T-cell (primary cell): Measurements from ENCODE around the gene RPH3AL. TPM values are rescaled to one million over a fixed set of nuclear protein-coding genes. Genes with fewer than 3 reads are reported as not detected.

Experiments used
- ATAC-seq, 4 experiments: fragments of 200-7000 bp in 3 of 4; fragments of 150-1000 bp in 1 of 4; cut with Tn5 transposase; replicated peaks in 1 of 4; 1 replicate in 3 of 4; 2 replicates in 1 of 4; pipeline ENCODE4 v1.10.0; 2021; ENCODE audit warnings: moderate library complexity in 3 of 4, mild to moderate bottlenecking in 2 of 4, moderate number of reproducible peaks in 1 of 4
- CTCF ChIA-PET, 2 donors: fragments of 300-600 bp; sonication (Branson Sonifier 250); formaldehyde crosslinking; loops; one replicate each; lab custom pipeline; 2022; ENCODE audit warnings: antibody characterized with exemption in 2 of 2; lab: Charles Lee
- POLR2A ChIA-PET, 2 donors: fragments of 300-600 bp; sonication (Branson Sonifier 250); formaldehyde crosslinking; loops; one replicate each; lab custom pipeline; 2022; ENCODE audit warnings: antibody characterized with exemption in 2 of 2; lab: Charles Lee
- DNase-seq, 35 experiments: peaks; one replicate each; pipeline versions ENCODE4 v3.0.0 to v3.0.0-alpha.2; 2013 to 2023
- H3K27ac ChIP-seq: one replicate; pipeline ENCODE4 v1.5.1; 2013; ENCODE audit warnings: low read length
- H3K27me3 ChIP-seq, 2 experiments: replicated peaks in 1 of 2; 1 replicate in 1 of 2; 2 replicates in 1 of 2; pipeline versions ENCODE4 v1.6.1 to v1.7.0; 2013; ENCODE audit warnings: low read length in 1 of 2, mixed read lengths in 1 of 2; ENCODE audit not compliant: control insufficient read depth in 2 of 2, insufficient read depth in 2 of 2; ENCODE audit errors: extremely low read depth in 1 of 2
- H3K36me3 ChIP-seq, 2 donors: 1 replicate in 1 of 2; 2 replicates in 1 of 2; pipeline versions ENCODE4 v1.6.1 to v1.7.0; 2013; ENCODE audit warnings: low read length in 1 of 2; ENCODE audit not compliant: control insufficient read depth in 2 of 2, insufficient read depth in 1 of 2; ENCODE audit errors: extremely low read depth in 1 of 2
- H3K4me1 ChIP-seq, 2 experiments: 1 replicate in 1 of 2; 2 replicates in 1 of 2; pipeline versions ENCODE4 v1.6.1 to v1.7.0; 2013; ENCODE audit warnings: low read length in 2 of 2, mixed read lengths in 1 of 2; ENCODE audit not compliant: insufficient read depth in 2 of 2, control insufficient read depth in 1 of 2; ENCODE audit errors: extremely low read depth in 1 of 2
- H3K4me3 ChIP-seq, 2 donors: 1 replicate in 1 of 2; 2 replicates in 1 of 2; pipeline versions ENCODE4 v1.5.1 to v1.7.0; 2013; ENCODE audit warnings: mild to moderate bottlenecking in 2 of 2, low read length in 1 of 2, moderate library complexity in 1 of 2; ENCODE audit not compliant: control insufficient read depth in 1 of 2; ENCODE audit errors: extremely low read depth in 1 of 2
- H3K9me3 ChIP-seq: 2 replicates; pipeline ENCODE4 v1.7.0; 2013
- H3K27ac Mint-ChIP-seq, 2 donors: one replicate each; pipeline ENCODE4 v1.8.0; 2020 to 2021; ENCODE audit warnings: mild to moderate bottlenecking in 2 of 2, mixed read lengths in 2 of 2
- H3K27me3 Mint-ChIP-seq, 2 donors: one replicate each; pipeline ENCODE4 v1.8.0; 2021 to 2022; ENCODE audit warnings: mixed read lengths in 2 of 2
- H3K36me3 Mint-ChIP-seq: one replicate; pipeline ENCODE4 v1.8.0; 2021; ENCODE audit warnings: mixed read lengths
- H3K4me1 Mint-ChIP-seq, 3 donors: one replicate each; pipeline ENCODE4 v1.8.0; 2020 to 2022; ENCODE audit warnings: mixed read lengths in 3 of 3, mild to moderate bottlenecking in 1 of 3
- H3K4me3 Mint-ChIP-seq, 3 donors: one replicate each; pipeline ENCODE4 v1.8.0; 2020 to 2022; ENCODE audit warnings: mild to moderate bottlenecking in 3 of 3, mixed read lengths in 3 of 3, moderate library complexity in 3 of 3
- H3K9me3 Mint-ChIP-seq, 3 donors: one replicate each; pipeline ENCODE4 v1.8.0; 2020 to 2022; ENCODE audit warnings: mixed read lengths in 3 of 3
- WGBS: methylation state at CpG from one replicate; pipeline ENCODE4 v1.1.5; 2013; ENCODE audit warnings: missing lambda C conversion rate; ENCODE audit not compliant: insufficient coverage; 5-methylcytosine and 5-hydroxymethylcytosine counted together
- total RNA-seq, 35 experiments: library from RNA in 6 of 35; stranded (reverse) in 6 of 35; fragments of 120-200 nt in 1 of 35; gene quantifications; one replicate each; pipeline versions ENCODE4 v1.2.1 to v1.2.4 and lab custom pipeline; 2013 to 2026

RPH3AL gene
- total RNA-seq, 5 donors from 2014 or later (not counting 1 experiment from before 2014, with no cell fraction given): 4.5 to 10.5 (median 5.3) TPM

GRCh38 chr17:354651-355556 is 2.3 kb upstream of the RPH3AL start:
- CTCF ChIA-PET: no interaction called here
- 86% methylated on average over 18 of the region's 19 CpGs for WGBS

GRCh38 chr17:353838-354234 is 1.2 kb upstream of the RPH3AL start:
- H3K36me3 Mint-ChIP-seq: no peaks in the 10 kb centered on the region
- peaks cover 0 to 27% (median 3%) of the 10 kb centered on the region in 3 donors for H3K4me1 Mint-ChIP-seq
- Histone ChIP-seq H3K27me3 (no peaks in the 10 kb centered on the region), H3K27ac (no peak overlapping the region), H3K36me3 (no peaks in the 10 kb centered on the region), H3K9me3 (no peaks in the 10 kb centered on the region), H3K4me3 (no peak overlapping the region), H3K4me1 (no peaks in the 10 kb centered on the region)
- 85% methylated on average over 5 of the region's 8 CpGs for WGBS
- no peak overlapping the region for H3K27ac Mint-ChIP-seq
- ChIA-PET CTCF (no interaction called here), POLR2A (no interaction called here)
- ATAC-seq: no peak
- H3K4me3 Mint-ChIP-seq: no peak overlapping the region
- DNase-seq: no peak
- no peaks in the 10 kb centered on the region for H3K9me3 Mint-ChIP-seq
- no peaks in the 10 kb centered on the region for H3K27me3 Mint-ChIP-seq

More at GRCh38 chr17:354651-355556, 2.3 kb upstream of the RPH3AL start:
- Mint-ChIP-seq H3K9me3 (no peaks in the 10 kb centered on the region), H3K27me3 (no peaks in the 10 kb centered on the region), H3K27ac (no peak overlapping the region), H3K4me3 (no peak overlapping the region), H3K36me3 (no peaks in the 10 kb centered on the region), H3K4me1 (peaks cover 0 to 27% (median 3%) of the 10 kb centered on the region in 3 donors)
- no peaks in the 10 kb centered on the region for H3K36me3 ChIP-seq
- no peaks in the 10 kb centered on the region for H3K9me3 ChIP-seq
- POLR2A ChIA-PET: no interaction called here
- no peaks in the 10 kb centered on the region for H3K27me3 ChIP-seq
- no peak overlapping the region for H3K27ac ChIP-seq
- no peak for DNase-seq
- H3K4me1 ChIP-seq: no peaks in the 10 kb centered on the region
- no peak overlapping the region for H3K4me3 ChIP-seq
- no peak for ATAC-seq

- DNase-seq (no peak), ATAC-seq (no peak)
- H3K9me3 Mint-ChIP-seq: no peaks in the 10 kb centered on the region
- no peak overlapping the region for H3K27ac ChIP-seq
- ChIA-PET CTCF (interaction anchor here in 1 of 2 donors (0.6 kb wide), 1 partner anchor 85 kb away, joined by 3 read pairs; no protein-coding TSS in a partner anchor), POLR2A (no interaction called here)
- peaks cover 0 to 27% (median 3%) of the 10 kb centered on the region in 3 donors for H3K4me1 Mint-ChIP-seq
- WGBS: 75% methylated on average over 2 of the region's 8 CpGs
- no peaks in the 10 kb centered on the region for H3K36me3 Mint-ChIP-seq
- H3K4me1 ChIP-seq: no peaks in the 10 kb centered on the region
- no peak overlapping the region for H3K4me3 ChIP-seq
- no peaks in the 10 kb centered on the region for H3K9me3 ChIP-seq
- no peaks in the 10 kb centered on the region for H3K36me3 ChIP-seq
- no peaks in the 10 kb centered on the region for H3K27me3 ChIP-seq
- no peaks in the 10 kb centered on the region for H3K27me3 Mint-ChIP-seq
- H3K4me3 Mint-ChIP-seq: no peak overlapping the region
- no peak overlapping the region for H3K27ac Mint-ChIP-seq
These were observed 718 bp upstream of the RPH3AL start for GRCh38 chr17:353213-353837.

- Histone ChIP-seq H3K4me1 (no peaks in the 10 kb centered on the region), H3K36me3 (no peaks in the 10 kb centered on the region), H3K27ac (no peak overlapping the region), H3K9me3 (no peaks in the 10 kb centered on the region), H3K27me3 (no peaks in the 10 kb centered on the region), H3K4me3 (no peak overlapping the region)
- Mint-ChIP-seq H3K4me3 (no peak overlapping the region), H3K4me1 (peaks cover 0 to 21% (median 0%) of the 10 kb centered on the region in 3 donors), H3K27ac (no peak overlapping the region), H3K27me3 (no peaks in the 10 kb centered on the region), H3K36me3 (no peaks in the 10 kb centered on the region), H3K9me3 (no peaks in the 10 kb centered on the region)
- DNase-seq (no peak), ATAC-seq (no peak)
- WGBS: 83% methylated on average over 19 of the region's 19 CpGs
- POLR2A ChIA-PET: no interaction called here
- CTCF ChIA-PET: no interaction called here
These were observed 659 bp downstream of the RPH3AL start for GRCh38 chr17:351875-352420.

GRCh38 chr17:351449-351738 is 1.2 kb downstream of the RPH3AL start:
- Histone ChIP-seq H3K36me3 (no peaks in the 10 kb centered on the region), H3K27me3 (no peaks in the 10 kb centered on the region), H3K4me1 (no peaks in the 10 kb centered on the region), H3K9me3 (no peaks in the 10 kb centered on the region), H3K27ac (no peak overlapping the region), H3K4me3 (no peak overlapping the region)
- DNase-seq: no peak
- Mint-ChIP-seq H3K27ac (no peak overlapping the region), H3K27me3 (no peaks in the 10 kb centered on the region), H3K36me3 (no peaks in the 10 kb centered on the region), H3K9me3 (no peaks in the 10 kb centered on the region), H3K4me3 (no peak overlapping the region), H3K4me1 (peaks cover 0 to 15% (median 0%) of the 10 kb centered on the region in 3 donors)
- no peak for ATAC-seq
- CTCF ChIA-PET: no interaction called here
- WGBS: 85% methylated on average over 6 of the region's 6 CpGs
- POLR2A ChIA-PET: no interaction called here

GRCh38 chr17:350706-351448 is 1.7 kb downstream of the RPH3AL start:
- Histone ChIP-seq H3K27me3 (no peaks in the 10 kb centered on the region), H3K9me3 (no peaks in the 10 kb centered on the region), H3K4me3 (no peak overlapping the region), H3K36me3 (no peaks in the 10 kb centered on the region), H3K27ac (no peak overlapping the region), H3K4me1 (no peaks in the 10 kb centered on the region)
- H3K9me3 Mint-ChIP-seq: no peaks in the 10 kb centered on the region
- H3K4me3 Mint-ChIP-seq: no peak overlapping the region
- POLR2A ChIA-PET: no interaction called here
- DNase-seq: no peak
- CTCF ChIA-PET: interaction anchor here in 1 of 2 donors (0.6 kb wide), 1 partner anchor 48 kb away, joined by 4 read pairs; no protein-coding TSS in a partner anchor
- no peak overlapping the region for H3K27ac Mint-ChIP-seq
- ATAC-seq: no peak
- H3K27me3 Mint-ChIP-seq: no peaks in the 10 kb centered on the region
- 79% methylated on average over 8 of the region's 8 CpGs for WGBS
- H3K36me3 Mint-ChIP-seq: no peaks in the 10 kb centered on the region
- peaks cover 0 to 14% (median 0%) of the 10 kb centered on the region in 3 donors for H3K4me1 Mint-ChIP-seq
